SK-N-SH treated with all-trans-retinoic acid at 6 μM for 48 hours (cell line): ENCODE data around the gene RPL7A.

Experiments used
- ATAC-seq: fragments of 200-7000 bp; cut with Tn5 transposase; 3 replicates; pipeline ENCODE4 v1.9.1; 2020; ENCODE audit warnings: mild to moderate bottlenecking, moderate library complexity
- ARNTL ChIP-seq: fragments of 450-650 bp; formaldehyde crosslinking; IDR thresholded peaks from 2 replicates; pipeline ENCODE4 v1.5.0; 2020; ENCODE audit warnings: low read depth, mild to moderate bottlenecking, moderate library complexity, borderline replicate concordance
- BACH2 ChIP-seq: fragments of 250-450 bp; sonication (Bioruptor Pico); IDR thresholded peaks from 2 replicates; pipeline ENCODE4 v1.9.0; 2021; ENCODE audit warnings: mild to moderate bottlenecking, borderline replicate concordance
- CREB5 ChIP-seq: fragments of 250-450 bp; sonication (Bioruptor Pico); IDR thresholded peaks from 2 replicates; pipeline ENCODE4 v1.5.1; 2020; ENCODE audit warnings: low read depth, mild to moderate bottlenecking, moderate library complexity
- CSDC2 ChIP-seq: fragments of 250-450 bp; sonication (Bioruptor Pico); IDR thresholded peaks from 2 replicates; pipeline ENCODE4 v1.5.0; 2020; ENCODE audit warnings: mild to moderate bottlenecking, moderate library complexity
- CSRNP3 ChIP-seq: fragments of 250-450 bp; sonication (Bioruptor Pico); IDR thresholded peaks from 2 replicates; pipeline ENCODE4 v1.5.1; 2021; ENCODE audit warnings: mild to moderate bottlenecking, moderate library complexity
- GLIS3 ChIP-seq: fragments of 250-450 bp; sonication (Bioruptor Pico); IDR thresholded peaks from 2 replicates; pipeline ENCODE4 v1.5.0; 2020; ENCODE audit warnings: mild to moderate bottlenecking, moderate library complexity
- ISL1 ChIP-seq: fragments of 250-450 bp; sonication (Bioruptor Pico); IDR thresholded peaks from 2 replicates; pipeline ENCODE4 v2.1.2; 2022; ENCODE audit warnings: mild to moderate bottlenecking, moderate library complexity
- OSR1 ChIP-seq: fragments of 250-450 bp; sonication (Bioruptor Pico); IDR thresholded peaks from 2 replicates; pipeline ENCODE4 v1.8.0; 2022; ENCODE audit warnings: moderate library complexity, mild to moderate bottlenecking, inconsistent platforms
- PATZ1 ChIP-seq: fragments of 250-450 bp; sonication (Bioruptor Pico); IDR thresholded peaks from 2 replicates; pipeline ENCODE4 v1.8.0; 2020; ENCODE audit warnings: mild to moderate bottlenecking, moderate library complexity, borderline replicate concordance
- POU6F1 ChIP-seq: fragments of 250-450 bp; sonication (Bioruptor Pico); IDR thresholded peaks from 2 replicates; pipeline ENCODE4 v1.8.0; 2021; ENCODE audit warnings: low read depth, mild to moderate bottlenecking, moderate library complexity, borderline replicate concordance
- PPARA ChIP-seq: fragments of 250-450 bp; sonication (Bioruptor Pico); IDR thresholded peaks from 2 replicates; pipeline ENCODE4 v1.5.0; 2020; ENCODE audit warnings: mild to moderate bottlenecking, borderline replicate concordance
- RARB ChIP-seq: fragments of 250-450 bp; sonication (Bioruptor Pico); IDR thresholded peaks from 2 replicates; pipeline ENCODE4 v1.8.0; 2021; ENCODE audit warnings: mild to moderate bottlenecking, moderate library complexity
- SNAI2 ChIP-seq: fragments of 250-450 bp; sonication (Bioruptor Pico); IDR thresholded peaks from 2 replicates; pipeline ENCODE4 v1.5.0; 2020; ENCODE audit warnings: mild to moderate bottlenecking, moderate library complexity
- TCF4 ChIP-seq: fragments of 250-450 bp; sonication (Bioruptor Pico); IDR thresholded peaks from 2 replicates; pipeline ENCODE4 v1.8.0; 2021; ENCODE audit warnings: mild to moderate bottlenecking, moderate library complexity, borderline replicate concordance
- TOX ChIP-seq: fragments of 250-450 bp; sonication (Bioruptor Pico); IDR thresholded peaks from 2 replicates; pipeline ENCODE4 v1.8.0; 2021; ENCODE audit warnings: mild to moderate bottlenecking, moderate library complexity, borderline replicate concordance
- TSHZ2 ChIP-seq: fragments of 250-450 bp; sonication (Bioruptor Pico); IDR thresholded peaks from 2 replicates; pipeline ENCODE4 v1.5.0; 2020; ENCODE audit warnings: mild to moderate bottlenecking, moderate library complexity
- ZC3H10 ChIP-seq: fragments of 250-450 bp; sonication (Bioruptor Pico); IDR thresholded peaks from 2 replicates; pipeline ENCODE4 v1.5.1; 2021; ENCODE audit warnings: mild to moderate bottlenecking, moderate library complexity
- ZFP3 ChIP-seq: fragments of 250-450 bp; sonication (Bioruptor Pico); IDR thresholded peaks from 2 replicates; pipeline ENCODE4 v1.5.0; 2020; ENCODE audit warnings: mild to moderate bottlenecking, moderate library complexity
- ZFP30 ChIP-seq: fragments of 450-650 bp; formaldehyde crosslinking; IDR thresholded peaks from 2 replicates; pipeline ENCODE4 v1.5.0; 2022; ENCODE audit warnings: mild to moderate bottlenecking, moderate library complexity
- ZNF565 ChIP-seq: fragments of 450-650 bp; formaldehyde crosslinking; conservative IDR thresholded peaks from 2 replicates; pipeline ENCODE4 v1.5.0; 2020; ENCODE audit warnings: low read depth, mild to moderate bottlenecking, moderate library complexity
- ZNF8 ChIP-seq: fragments of 450-650 bp; formaldehyde crosslinking; IDR thresholded peaks from 2 replicates; pipeline ENCODE4 v1.5.0; 2020; ENCODE audit warnings: mild to moderate bottlenecking, moderate library complexity

The RPL7A gene

GRCh38 chr9:133366435-133366834 lies 18.4 kb downstream of the RPL7A start:
- TF ChIP-seq TOX (CRISPR knock-in tag): no peak
- TF ChIP-seq ZNF565 (CRISPR knock-in tag): no peak
- no peak for TF ChIP-seq OSR1 (CRISPR knock-in tag)
- no peak for TF ChIP-seq RARB (CRISPR knock-in tag)
- TF ChIP-seq TCF4: no peak
- no peak for TF ChIP-seq ISL1 (CRISPR knock-in tag)
- TF ChIP-seq GLIS3 (CRISPR knock-in tag): no peak
- no peak for TF ChIP-seq PATZ1
- no peak for TF ChIP-seq ZNF8 (CRISPR knock-in tag)
- TF ChIP-seq TSHZ2 (CRISPR knock-in tag): no peak
- no peak for TF ChIP-seq BACH2
- TF ChIP-seq PPARA (CRISPR knock-in tag): no peak
- no peak for TF ChIP-seq ZFP3 (CRISPR knock-in tag)
- no peak for TF ChIP-seq CSDC2 (CRISPR knock-in tag)
- TF ChIP-seq ARNTL (CRISPR knock-in tag): no peak
- TF ChIP-seq SNAI2 (CRISPR knock-in tag): no peak
- TF ChIP-seq CSRNP3 (CRISPR knock-in tag): no peak
- no peak for ATAC-seq

- no peak for ATAC-seq
- no peak for TF ChIP-seq BACH2
- no peak for TF ChIP-seq TOX (CRISPR knock-in tag)
- no peak for TF ChIP-seq ARNTL (CRISPR knock-in tag)
- TF ChIP-seq ZFP30 (CRISPR knock-in tag): no peak
- no peak for TF ChIP-seq ISL1 (CRISPR knock-in tag)
- TF ChIP-seq, all 23 proteins: peak for 0
Measured at GRCh38 chr9:133367221-133367620, 19.2 kb downstream of the RPL7A start.

- ATAC-seq: no peak
- TF ChIP-seq ISL1 (CRISPR knock-in tag): no peak
- TF ChIP-seq PPARA (CRISPR knock-in tag): no peak
- TF ChIP-seq CREB5 (CRISPR knock-in tag): no peak
- TF ChIP-seq ZNF565 (CRISPR knock-in tag): no peak
- no peak for TF ChIP-seq ZFP3 (CRISPR knock-in tag)
- no peak for TF ChIP-seq ZC3H10 (CRISPR knock-in tag)
- TF ChIP-seq PATZ1: no peak
- TF ChIP-seq SNAI2 (CRISPR knock-in tag): no peak
- no peak for TF ChIP-seq TSHZ2 (CRISPR knock-in tag)
- no peak for TF ChIP-seq POU6F1 (CRISPR knock-in tag)
- TF ChIP-seq TCF4: no peak
Measured at GRCh38 chr9:133367778-133368177, 19.8 kb downstream of the RPL7A start.
